ENCODE results near the gene CIAO2B.
"Not testable (repeated sequence)": the region's sequence is repeated elsewhere in the genome, so short reads cannot be mapped to it uniquely, and the experiment has no call there.

The CIAO2B gene

GRCh38 chr16:66964049-66964448, 29.8 kb upstream of the CIAO2B start:
- peaks cover 13% of the 10 kb centered on the region for H3K27me3 Mint-ChIP-seq
- intact Hi-C loops (cut with micrococcal nuclease): no loop called here
- H3K9me3 Mint-ChIP-seq: no peaks in the 10 kb centered on the region
- no peak overlapping the region for H3K27ac Mint-ChIP-seq
- H3K4me3 Mint-ChIP-seq: no peak overlapping the region
- peaks cover 33% of the 10 kb centered on the region for H3K4me1 Mint-ChIP-seq (ENCODE audit: low read depth)
- no peaks in the 10 kb centered on the region for H3K36me3 Mint-ChIP-seq (ENCODE audit: low read depth)

- H3K27ac Mint-ChIP-seq: peak overlapping the region; percentile 24
- H3K9me3 Mint-ChIP-seq: no peaks in the 10 kb centered on the region
- H3K4me3 Mint-ChIP-seq: no peak overlapping the region
- intact Hi-C loops (cut with micrococcal nuclease): no loop called here
- H3K4me1 Mint-ChIP-seq (ENCODE audit: low read depth): peaks cover 49% of the 10 kb centered on the region
- H3K27me3 Mint-ChIP-seq: peaks cover 13% of the 10 kb centered on the region
- no peaks in the 10 kb centered on the region for H3K36me3 Mint-ChIP-seq (ENCODE audit: low read depth)
These were observed 27.7 kb upstream of the CIAO2B start for GRCh38 chr16:66961914-66962313.

GRCh38 chr16:66961065-66961744, 27.0 kb upstream of the CIAO2B start, which contains the start of gene CES3:
CES3 (plus strand) TSS chr16:66961266; CDS start chr16:66961308, 42 bp downstream.
- H3K27ac Mint-ChIP-seq: peak within 1 kb of the TSS; percentile 84
- no peaks in the 10 kb centered on the region for H3K9me3 Mint-ChIP-seq
- peak within 1 kb of the TSS; percentile 44 for H3K4me3 Mint-ChIP-seq
- intact Hi-C loops (cut with micrococcal nuclease): no loop called here
- H3K4me1 Mint-ChIP-seq (ENCODE audit: low read depth): peaks cover 49% of the 10 kb centered on the region
- no peaks in the 10 kb centered on the region for H3K36me3 Mint-ChIP-seq (ENCODE audit: low read depth)
- H3K27me3 Mint-ChIP-seq: peaks cover 10% of the 10 kb centered on the region

- H3K4me1 Mint-ChIP-seq (ENCODE audit: low read depth): peaks cover 49% of the 10 kb centered on the region
- intact Hi-C loops (cut with micrococcal nuclease): no loop called here
- peak overlapping the region; percentile 84 for H3K27ac Mint-ChIP-seq
- H3K36me3 Mint-ChIP-seq (ENCODE audit: low read depth): no peaks in the 10 kb centered on the region
- H3K9me3 Mint-ChIP-seq: no peaks in the 10 kb centered on the region
- H3K4me3 Mint-ChIP-seq: peak overlapping the region; percentile 17
- peaks cover 7% of the 10 kb centered on the region for H3K27me3 Mint-ChIP-seq
These were observed 26.1 kb upstream of the CIAO2B start for GRCh38 chr16:66960270-66960669.

- Mint-ChIP-seq H3K36me3 (ENCODE audit: low read depth) (no peaks in the 10 kb centered on the region), H3K4me1 (ENCODE audit: low read depth) (peaks cover 49% of the 10 kb centered on the region), H3K4me3 (no peak overlapping the region), H3K9me3 (no peaks in the 10 kb centered on the region), H3K27ac (peak overlapping the region; percentile 84), H3K27me3 (peaks cover 2% of the 10 kb centered on the region)
- intact Hi-C loops (cut with micrococcal nuclease): no loop called here
These were observed 25.5 kb upstream of the CIAO2B start for GRCh38 chr16:66959704-66960161.

- H3K4me1 Mint-ChIP-seq (ENCODE audit: low read depth): peaks cover 49% of the 10 kb centered on the region
- intact Hi-C loops (cut with micrococcal nuclease): no loop called here
- H3K9me3 Mint-ChIP-seq: no peaks in the 10 kb centered on the region
- peaks cover under 1% of the 10 kb centered on the region for H3K27me3 Mint-ChIP-seq
- peak overlapping the region; percentile 84 for H3K27ac Mint-ChIP-seq
- no peak overlapping the region for H3K4me3 Mint-ChIP-seq
- no peaks in the 10 kb centered on the region for H3K36me3 Mint-ChIP-seq (ENCODE audit: low read depth)
These were observed 24.9 kb upstream of the CIAO2B start for GRCh38 chr16:66958857-66959703.

- H3K4me1 Mint-ChIP-seq (ENCODE audit: low read depth): peaks cover 36% of the 10 kb centered on the region
- H3K36me3 Mint-ChIP-seq (ENCODE audit: low read depth); intact Hi-C loops (cut with micrococcal nuclease); H3K9me3 Mint-ChIP-seq; H3K4me3 Mint-ChIP-seq; H3K27ac Mint-ChIP-seq: not testable (repeated sequence)
- H3K27me3 Mint-ChIP-seq: peaks cover 26% of the 10 kb centered on the region
These were observed 21.9 kb upstream of the CIAO2B start for GRCh38 chr16:66956154-66956457.

GRCh38 chr16:66955363-66956153, 21.4 kb upstream of the CIAO2B start:
- intact Hi-C loops (cut with micrococcal nuclease): loop anchor here (2.0 kb wide), 1 partner anchor 199 kb away; no protein-coding TSS in a partner anchor
- H3K27me3 Mint-ChIP-seq: peaks cover 30% of the 10 kb centered on the region
- H3K4me3 Mint-ChIP-seq; H3K9me3 Mint-ChIP-seq; H3K36me3 Mint-ChIP-seq (ENCODE audit: low read depth); H3K27ac Mint-ChIP-seq: not testable (repeated sequence)
- peaks cover 31% of the 10 kb centered on the region for H3K4me1 Mint-ChIP-seq (ENCODE audit: low read depth)

GRCh38 chr16:66954097-66954659, 20.0 kb upstream of the CIAO2B start:
- peaks cover 17% of the 10 kb centered on the region for H3K4me1 Mint-ChIP-seq (ENCODE audit: low read depth)
- intact Hi-C loops (cut with micrococcal nuclease): loop anchor here (2.0 kb wide), 1 partner anchor 201 kb away; no protein-coding TSS in a partner anchor
- no peak overlapping the region for H3K4me3 Mint-ChIP-seq
- no peaks in the 10 kb centered on the region for H3K9me3 Mint-ChIP-seq
- no peak overlapping the region for H3K27ac Mint-ChIP-seq
- H3K36me3 Mint-ChIP-seq (ENCODE audit: low read depth): no peaks in the 10 kb centered on the region
- H3K27me3 Mint-ChIP-seq: peaks cover 42% of the 10 kb centered on the region

- Mint-ChIP-seq H3K4me1 (ENCODE audit: low read depth) (peaks cover 17% of the 10 kb centered on the region), H3K27ac (no peak overlapping the region), H3K36me3 (ENCODE audit: low read depth) (no peaks in the 10 kb centered on the region), H3K9me3 (no peaks in the 10 kb centered on the region), H3K27me3 (peaks cover 48% of the 10 kb centered on the region), H3K4me3 (no peak overlapping the region)
- intact Hi-C loops (cut with micrococcal nuclease): loop anchor here (2.0 kb wide), 1 partner anchor 201 kb away; no protein-coding TSS in a partner anchor
These were observed 19.4 kb upstream of the CIAO2B start for GRCh38 chr16:66953462-66954096.

- H3K36me3 Mint-ChIP-seq (ENCODE audit: low read depth): no peaks in the 10 kb centered on the region
- H3K27me3 Mint-ChIP-seq: peaks cover 58% of the 10 kb centered on the region
- no peak overlapping the region for H3K27ac Mint-ChIP-seq
- H3K4me3 Mint-ChIP-seq: no peak overlapping the region
- no peaks in the 10 kb centered on the region for H3K9me3 Mint-ChIP-seq
- H3K4me1 Mint-ChIP-seq (ENCODE audit: low read depth): peaks cover 17% of the 10 kb centered on the region
- intact Hi-C loops (cut with micrococcal nuclease): no loop called here
These were observed 18.4 kb upstream of the CIAO2B start for GRCh38 chr16:66952430-66953110.

- Mint-ChIP-seq H3K4me3 (no peak overlapping the region), H3K27ac (no peak overlapping the region), H3K9me3 (no peaks in the 10 kb centered on the region), H3K36me3 (ENCODE audit: low read depth) (no peaks in the 10 kb centered on the region), H3K4me1 (ENCODE audit: low read depth) (peaks cover 26% of the 10 kb centered on the region), H3K27me3 (peaks cover 65% of the 10 kb centered on the region)
- intact Hi-C loops (cut with micrococcal nuclease): no loop called here
These were observed 17.0 kb upstream of the CIAO2B start for GRCh38 chr16:66950971-66951790.
